Activated naive CD8-positive, alpha-beta T cell treated with anti-CD3 and anti-CD28 coated beads, Interleukin-2, amount 50 U/mL, for 16 hours (primary cell): ENCODE data around the gene KIF5A.
"Not testable (repeated sequence)": the region's sequence is repeated elsewhere in the genome, so short reads cannot be mapped to it uniquely, and the experiment has no call there.

Source experiments
- DNase-seq: peaks from one replicate; pipeline ENCODE4 v3.0.0-alpha.2; 2020; ENCODE audit warnings: low read depth, low spot score

The KIF5A gene

DNA sequence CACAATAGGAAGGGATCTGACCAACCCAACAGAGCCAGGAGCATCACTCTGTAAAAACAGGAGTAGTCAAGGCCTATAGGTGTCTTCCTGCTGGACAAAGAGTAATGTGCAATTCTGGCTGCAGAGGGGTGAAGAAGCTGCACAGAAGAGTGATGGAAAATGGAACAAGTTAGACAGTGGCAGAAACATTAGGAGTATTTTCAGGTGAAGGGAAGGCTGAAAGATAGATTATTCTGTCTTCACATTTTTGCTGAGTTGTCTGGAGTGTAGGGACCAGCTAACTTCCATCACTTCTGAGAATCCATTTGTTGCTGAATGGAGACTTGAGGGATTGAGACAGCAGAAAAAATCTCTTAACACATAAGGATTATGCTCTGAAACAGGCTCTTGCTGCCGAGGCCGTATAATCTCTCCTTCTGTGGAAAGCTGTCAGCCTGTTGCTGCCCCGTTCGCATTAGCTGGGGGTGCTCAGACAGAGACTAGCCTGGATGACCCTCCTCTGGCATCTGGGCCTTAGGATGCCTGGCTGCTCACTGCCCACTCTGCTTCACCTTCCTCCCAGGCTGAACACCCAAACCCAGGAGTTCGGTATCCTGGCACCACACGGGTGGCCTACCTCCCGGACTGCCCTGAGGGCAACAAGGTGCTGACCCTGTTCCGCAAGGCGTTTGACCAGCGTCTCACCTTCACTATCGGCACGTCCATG lies 58.3 kb downstream of the KIF5A start:
- no peak for DNase-seq

GRCh38 chr12:57609101-57609780 lies 59.4 kb downstream of the KIF5A start:
- DNase-seq = no peak

DNA sequence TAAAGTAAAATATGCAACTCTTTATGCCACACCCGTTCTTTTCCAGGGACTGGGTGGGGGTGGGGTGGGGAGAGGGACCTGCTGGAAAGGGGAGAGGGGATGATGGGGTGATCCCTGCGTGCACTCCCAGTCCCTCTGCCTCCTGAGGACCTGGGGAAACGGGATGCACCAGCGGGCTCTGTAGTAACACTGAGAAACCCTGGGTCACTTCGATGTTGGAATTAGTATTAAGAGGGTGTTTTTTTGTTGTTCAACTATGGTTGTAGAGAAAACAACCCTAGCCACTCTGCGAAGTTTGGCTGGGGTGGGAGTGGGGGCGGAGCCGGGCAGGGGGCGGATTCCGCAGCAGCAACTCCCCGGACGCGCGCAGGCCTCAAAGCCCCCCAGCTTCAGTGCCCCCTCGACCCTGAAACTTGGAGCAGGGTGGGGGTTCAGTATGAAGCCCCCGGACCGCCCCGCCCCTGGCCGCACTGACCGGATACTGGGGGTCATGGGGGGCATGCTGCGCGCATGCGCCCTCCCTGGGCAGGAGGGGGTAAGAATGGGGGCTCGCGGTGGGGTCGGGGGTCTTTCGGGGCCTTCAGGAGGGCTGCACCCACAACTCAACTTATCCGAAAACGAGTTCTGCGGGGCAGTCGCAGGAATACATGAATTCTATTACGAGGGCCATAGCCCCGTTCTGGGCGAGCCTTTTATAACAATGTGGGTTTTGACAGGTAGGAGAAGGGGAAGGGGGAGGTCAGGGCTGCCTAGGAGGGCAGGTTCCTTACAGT lies 60.1 kb downstream of the KIF5A start:
- no peak for DNase-seq

DNA sequence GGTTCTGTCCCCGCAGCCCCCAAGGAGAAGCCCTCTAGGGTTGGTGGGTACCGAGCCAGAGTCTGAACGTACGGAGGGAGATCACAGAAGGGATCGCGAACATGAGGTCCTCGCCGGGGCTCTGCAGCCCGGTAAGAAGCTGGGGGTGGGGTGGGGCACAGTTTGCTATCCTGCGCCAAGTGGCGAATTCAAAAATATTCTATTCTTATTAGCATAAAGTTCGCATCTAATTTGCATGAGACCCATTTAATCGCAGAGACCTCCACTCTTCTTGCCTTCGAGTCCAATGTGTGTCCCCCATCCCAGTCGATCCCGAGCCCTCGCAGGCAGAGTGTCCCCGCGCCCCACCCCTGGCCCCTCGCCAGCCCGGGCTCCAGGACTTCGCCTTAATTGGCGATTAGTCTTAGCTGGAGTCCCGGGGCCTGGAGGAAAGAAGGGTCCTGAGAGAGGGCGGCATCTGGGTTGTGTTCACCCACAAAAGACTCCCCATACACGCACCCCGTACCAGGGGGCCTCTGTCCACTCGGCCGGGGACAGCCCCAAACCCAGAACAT lies 60.8 kb downstream of the KIF5A start:
- DNase-seq = no peak

DNA sequence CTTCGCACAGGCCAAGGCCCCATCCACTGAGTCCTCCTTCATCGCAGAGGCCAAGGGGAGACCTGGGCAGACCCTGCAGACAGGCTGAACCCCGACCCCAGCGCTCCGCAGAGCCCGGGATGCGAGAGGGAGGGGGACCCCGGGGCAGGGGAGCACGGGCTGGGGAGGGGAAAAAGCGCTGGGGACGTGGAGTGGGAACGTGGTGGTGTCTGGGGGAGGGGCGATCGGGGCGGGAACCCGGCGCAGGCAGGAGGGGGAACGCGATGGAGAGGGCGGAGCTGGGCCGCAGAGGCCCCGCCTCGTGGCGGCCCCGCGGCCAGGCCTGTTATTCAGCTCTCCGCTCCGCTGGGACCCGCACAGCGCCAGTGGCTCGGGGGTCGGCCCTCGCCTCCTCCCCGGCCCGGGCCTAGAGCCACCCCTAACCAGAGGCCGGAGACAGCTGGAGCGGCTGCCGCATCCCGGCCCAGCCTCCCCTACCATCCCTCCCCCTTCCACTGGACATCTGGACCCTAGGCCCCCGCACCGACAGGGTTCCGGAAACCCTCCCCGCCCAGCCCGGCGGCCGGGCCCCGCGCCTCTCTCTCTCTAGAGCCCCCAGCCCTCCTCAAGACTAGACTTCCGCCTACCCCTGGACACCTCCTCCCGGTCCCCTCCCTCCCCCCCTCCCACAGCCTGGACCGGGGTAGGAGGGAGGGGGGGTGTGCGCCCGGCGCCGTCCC lies 61.4 kb downstream of the KIF5A start, which contains the start of gene ARHGEF25:
ARHGEF25 (plus strand) TSS at position 328 of the 719 bp plus-strand sequence. CDS start 460 bp downstream, outside the sequence.
- DNase-seq = no peak

DNA sequence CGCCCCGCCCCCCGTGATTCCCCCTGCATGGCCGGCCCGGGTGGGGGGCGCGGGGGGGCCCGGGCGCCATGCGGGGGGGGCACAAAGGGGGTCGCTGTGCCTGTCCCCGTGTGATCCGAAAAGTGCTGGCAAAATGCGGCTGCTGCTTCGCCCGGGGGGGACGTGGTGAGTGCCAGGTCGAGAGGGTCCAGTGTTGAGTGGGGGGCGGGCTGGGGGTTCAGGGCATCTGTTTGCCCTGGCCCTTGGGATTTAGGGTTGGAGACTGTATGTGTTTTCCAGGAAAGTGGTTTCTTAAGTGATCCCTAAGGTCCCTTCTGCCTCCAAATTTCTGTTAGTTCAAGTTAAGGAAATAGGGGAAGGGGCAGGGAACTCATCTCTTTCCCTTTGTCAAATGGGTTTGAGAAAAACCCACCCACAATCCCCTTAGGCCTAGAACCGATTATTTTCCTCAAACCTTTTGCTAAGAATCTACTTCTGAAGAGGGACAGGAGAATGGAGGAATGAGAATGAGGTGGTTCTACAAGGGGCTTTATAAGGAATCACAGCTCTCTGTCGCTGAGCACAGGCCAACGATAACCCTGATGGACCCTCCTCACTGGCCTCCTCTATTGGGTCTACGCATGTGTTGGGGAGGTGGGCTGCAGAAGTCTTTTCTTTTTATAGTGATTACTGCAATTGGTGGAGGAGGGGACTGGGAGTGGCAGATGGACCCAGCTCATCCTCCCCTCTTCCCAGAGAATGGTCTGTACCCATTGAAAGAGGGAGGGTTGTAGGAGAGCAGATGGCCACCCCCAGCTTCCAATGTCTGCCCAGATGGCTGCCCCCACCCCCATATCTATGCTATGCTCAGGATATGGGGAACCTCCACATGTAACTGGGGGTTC lies 62.2 kb downstream of the KIF5A start:
- DNase-seq = no peak

- no peak for DNase-seq
Measured at GRCh38 chr12:57612711-57613426, 63.0 kb downstream of the KIF5A start.

DNA sequence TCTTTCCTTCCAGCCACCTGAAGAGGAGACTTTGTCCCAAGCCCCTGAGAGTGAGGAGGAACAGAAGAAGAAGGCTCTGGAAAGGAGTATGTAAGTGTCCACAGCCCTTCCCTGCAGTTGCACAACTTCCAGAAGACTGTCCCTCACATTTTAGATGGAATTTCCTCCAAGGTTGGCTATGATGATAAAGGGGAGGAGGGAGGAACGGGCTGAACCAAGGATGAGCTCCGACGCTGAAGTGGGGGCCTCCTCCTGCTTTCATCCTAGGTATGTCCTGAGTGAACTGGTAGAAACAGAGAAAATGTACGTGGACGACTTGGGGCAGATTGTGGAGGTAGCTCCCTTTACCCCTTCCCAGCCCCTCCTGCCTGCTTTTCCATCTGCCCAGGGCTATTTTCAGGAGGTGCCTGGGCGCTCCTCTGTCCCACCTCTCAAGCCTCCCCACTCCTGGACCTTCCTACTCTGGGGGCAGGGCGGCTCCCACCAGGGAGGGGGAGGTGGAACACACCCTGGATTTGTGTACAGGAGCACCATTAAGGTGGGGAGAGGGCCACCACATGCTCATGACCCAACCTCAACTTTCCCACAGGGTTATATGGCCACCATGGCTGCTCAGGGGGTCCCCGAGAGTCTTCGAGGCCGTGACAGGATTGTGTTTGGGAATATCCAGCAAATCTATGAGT lies 63.7 kb downstream of the KIF5A start:
- no peak for DNase-seq

GRCh38 chr12:57614178-57614947 lies 64.5 kb downstream of the KIF5A start:
- no peak for DNase-seq

DNA sequence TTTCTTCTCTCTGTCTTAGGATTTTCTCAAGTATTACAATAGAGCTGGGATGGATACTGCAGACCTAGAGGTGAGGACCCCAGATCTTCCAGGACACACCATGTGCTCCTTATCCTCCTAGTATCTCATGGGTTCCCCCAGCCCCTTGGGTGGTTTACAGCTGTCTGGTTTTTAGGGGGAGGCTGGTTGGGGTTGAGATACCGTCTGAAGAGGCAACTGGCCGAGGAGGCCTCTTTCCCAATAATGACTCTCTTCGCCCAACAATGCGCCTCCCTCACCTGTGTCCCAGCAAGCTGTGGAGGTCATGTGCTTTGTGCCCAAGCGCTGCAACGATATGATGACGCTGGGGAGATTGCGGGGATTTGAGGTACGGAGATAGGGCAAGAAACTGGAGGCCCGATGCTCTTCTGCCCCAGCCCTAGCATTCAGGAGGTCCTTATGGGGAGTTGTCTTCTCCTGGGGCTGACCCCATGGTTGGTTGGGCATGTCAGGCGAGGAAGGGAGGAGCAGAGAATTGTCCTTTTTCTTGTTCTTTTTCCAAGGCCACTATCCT lies 65.2 kb downstream of the KIF5A start:
- no peak for DNase-seq

DNA sequence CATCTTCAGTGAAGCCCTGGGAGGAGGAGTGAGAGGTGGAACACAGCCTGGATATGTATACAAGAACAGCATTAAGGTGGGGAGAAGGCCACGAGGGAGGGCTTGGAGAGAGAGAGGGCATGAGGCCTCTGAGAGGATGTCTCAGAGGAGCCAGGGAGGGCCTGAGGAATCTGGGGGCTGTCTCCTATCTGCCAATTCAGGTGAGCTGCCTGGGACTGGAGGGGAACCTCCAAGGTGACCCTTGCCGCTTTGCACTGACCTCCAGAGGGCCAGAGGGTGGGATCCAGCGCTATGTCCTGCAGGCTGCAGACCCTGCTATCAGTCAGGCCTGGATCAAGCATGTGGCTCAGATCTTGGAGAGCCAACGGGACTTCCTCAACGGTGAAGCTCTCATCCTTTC lies 65.8 kb downstream of the KIF5A start:
- DNase-seq = no peak

- no peak for DNase-seq
Measured at GRCh38 chr12:57616383-57617101, 66.7 kb downstream of the KIF5A start.

DNA sequence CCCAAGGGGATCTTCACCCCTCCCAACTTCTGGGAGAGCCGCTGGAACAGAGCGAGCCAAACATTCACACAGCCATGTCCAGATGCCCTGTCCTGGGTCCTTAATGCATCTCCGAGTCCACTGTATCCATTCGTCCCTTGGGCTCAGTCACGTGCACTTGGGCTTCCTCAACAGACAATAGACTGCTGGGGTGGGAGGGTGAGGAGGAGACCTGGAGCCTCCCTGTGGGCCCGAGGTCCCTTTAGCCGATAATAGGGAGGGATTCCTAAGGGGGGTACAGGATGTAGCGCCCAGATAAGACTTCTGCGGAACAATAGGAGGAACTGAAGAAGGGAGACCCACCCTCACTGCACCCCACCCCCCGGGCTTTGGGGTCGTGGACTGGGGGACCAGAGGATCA lies 68.1 kb downstream of the KIF5A start:
- DNase-seq = no peak

GRCh38 chr12:57618431-57618830 lies 68.6 kb downstream of the KIF5A start:
- DNase-seq = not testable (repeated sequence)

DNA sequence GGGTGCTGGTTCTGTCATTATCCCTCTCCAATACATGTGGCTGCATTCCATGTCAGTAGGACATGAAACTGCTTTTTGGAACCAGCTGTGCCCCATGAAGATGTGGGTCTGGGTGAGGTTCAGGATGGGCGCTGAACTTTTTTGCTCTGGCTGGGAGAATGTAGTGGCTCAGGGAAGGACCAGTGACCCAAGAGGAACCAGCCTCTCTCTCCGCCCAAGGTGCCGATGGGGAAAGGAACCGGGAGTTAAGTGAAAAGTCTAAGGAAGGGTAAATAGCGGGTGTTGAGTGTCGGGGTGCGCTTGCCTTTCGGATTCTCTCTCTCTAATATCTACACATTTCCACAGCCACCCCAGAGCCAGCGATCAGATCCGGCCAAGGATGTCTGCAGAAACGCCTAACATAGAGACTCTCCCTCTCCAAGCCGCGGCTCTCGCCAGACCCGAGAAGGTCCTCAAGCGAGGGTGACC lies 69.2 kb downstream of the KIF5A start:
- DNase-seq = no peak

- no peak for DNase-seq
Measured at GRCh38 chr12:57619434-57620244, 69.8 kb downstream of the KIF5A start.
